ENCODE measurements around the gene PYGL.

DNA sequence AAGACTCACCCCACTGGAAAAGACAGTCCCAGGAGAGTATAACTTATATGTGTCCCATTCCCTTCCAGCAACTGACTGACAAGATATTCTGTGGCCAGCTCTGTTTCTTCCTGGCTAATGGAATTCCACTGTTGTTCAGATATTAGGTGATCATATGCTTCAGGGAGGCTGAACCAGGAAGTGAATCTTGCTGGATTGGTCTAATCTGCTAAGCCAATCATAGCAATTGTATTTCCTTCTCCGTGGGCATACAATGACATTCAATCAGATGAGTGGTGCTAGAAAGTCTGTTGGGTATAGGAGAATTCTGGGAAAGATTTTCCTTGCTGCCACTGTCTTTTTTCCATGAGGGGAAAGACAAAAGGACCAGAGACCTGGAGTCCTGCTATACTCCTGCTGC, 12.1 kb downstream of the PYGL start:
- TF ChIP-seq, protein P1, sequence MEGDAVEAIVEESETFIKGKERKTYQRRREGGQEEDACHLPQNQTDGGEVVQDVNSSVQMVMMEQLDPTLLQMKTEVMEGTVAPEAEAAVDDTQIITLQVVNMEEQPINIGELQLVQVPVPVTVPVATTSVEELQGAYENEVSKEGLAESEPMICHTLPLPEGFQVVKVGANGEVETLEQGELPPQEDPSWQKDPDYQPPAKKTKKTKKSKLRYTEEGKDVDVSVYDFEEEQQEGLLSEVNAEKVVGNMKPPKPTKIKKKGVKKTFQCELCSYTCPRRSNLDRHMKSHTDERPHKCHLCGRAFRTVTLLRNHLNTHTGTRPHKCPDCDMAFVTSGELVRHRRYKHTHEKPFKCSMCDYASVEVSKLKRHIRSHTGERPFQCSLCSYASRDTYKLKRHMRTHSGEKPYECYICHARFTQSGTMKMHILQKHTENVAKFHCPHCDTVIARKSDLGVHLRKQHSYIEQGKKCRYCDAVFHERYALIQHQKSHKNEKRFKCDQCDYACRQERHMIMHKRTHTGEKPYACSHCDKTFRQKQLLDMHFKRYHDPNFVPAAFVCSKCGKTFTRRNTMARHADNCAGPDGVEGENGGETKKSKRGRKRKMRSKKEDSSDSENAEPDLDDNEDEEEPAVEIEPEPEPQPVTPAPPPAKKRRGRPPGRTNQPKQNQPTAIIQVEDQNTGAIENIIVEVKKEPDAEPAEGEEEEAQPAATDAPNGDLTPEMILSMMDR (IDR thresholded peaks at IDR 0.05) = no peak
- no peak for TF ChIP-seq POLR2A (IDR thresholded peaks at IDR 0.05)
